AG09319 (cell line): ENCODE results near the gene MED29.

ENCODE experiments used
- DNase-seq: peaks from one replicate; pipeline ENCODE4 v3.0.0-alpha.2; 2010; ENCODE audit warnings: low read depth; ENCODE audit errors: extremely low read depth
- CTCF ChIP-seq: IDR thresholded peaks from 2 replicates; pipeline ENCODE4 v1.5.1; 2011; ENCODE audit warnings: low read depth, mild to moderate bottlenecking, inconsistent platforms, low read length, moderate library complexity

Gene MED29

GRCh38 chr19:39422020-39422419 lies 30.8 kb downstream of the MED29 start:
- no peak for DNase-seq
- no peak for TF ChIP-seq CTCF

GRCh38 chr19:39423258-39424086 lies 32.3 kb downstream of the MED29 start:
- no peak for DNase-seq

GRCh38 chr19:39424934-39425333 lies 33.8 kb downstream of the MED29 start:
- TF ChIP-seq CTCF, result no peak

More at GRCh38 chr19:39423258-39424086, 32.3 kb downstream of the MED29 start:
- no peak for TF ChIP-seq CTCF

GRCh38 chr19:39425744-39426143 lies 34.6 kb downstream of the MED29 start:
- no peak for TF ChIP-seq CTCF

More at GRCh38 chr19:39424934-39425333, 33.8 kb downstream of the MED29 start:
- DNase-seq, result no peak

GRCh38 chr19:39426170-39426569 lies 35.0 kb downstream of the MED29 start:
- no peak for TF ChIP-seq CTCF
- DNase-seq, result no peak

More at GRCh38 chr19:39425744-39426143, 34.6 kb downstream of the MED29 start:
- DNase-seq, result no peak

GRCh38 chr19:39427707-39428106 lies 36.5 kb downstream of the MED29 start:
- DNase-seq, result no peak
- TF ChIP-seq CTCF, result no peak

GRCh38 chr19:39428283-39429112 lies 37.3 kb downstream of the MED29 start:
- no peak for TF ChIP-seq CTCF
- DNase-seq, result no peak
